Neural crest cell (in vitro differentiated cells): ENCODE measurements around the gene DOCK11. TPM values are rescaled to one million over a fixed set of nuclear protein-coding genes. Genes with fewer than 3 reads are reported as not detected.

Experiments used
- DNase-seq: peaks from one replicate; pipeline ENCODE4 v3.0.0; 2021; ENCODE audit warnings: low read depth, mixed read lengths, low spot score
- H3K27ac Mint-ChIP-seq: one replicate; pipeline ENCODE4 v1.8.0; 2021; ENCODE audit warnings: mild to moderate bottlenecking, mixed read lengths; ENCODE audit not compliant: unreplicated experiment
- H3K27me3 Mint-ChIP-seq: 2 replicates; pipeline ENCODE4 v1.8.0; 2021; ENCODE audit warnings: low read depth, mild to moderate bottlenecking, mixed read lengths
- H3K36me3 Mint-ChIP-seq: 2 replicates; pipeline ENCODE4 v1.8.0; 2021; ENCODE audit warnings: low read depth, mild to moderate bottlenecking, mixed read lengths
- H3K4me1 Mint-ChIP-seq: 2 replicates; pipeline ENCODE4 v1.8.0; 2021; ENCODE audit warnings: mixed read lengths
- H3K4me3 Mint-ChIP-seq: one replicate; pipeline ENCODE4 v1.8.0; 2021; ENCODE audit warnings: mild to moderate bottlenecking, mixed read lengths
- H3K9me3 Mint-ChIP-seq: 2 replicates; pipeline ENCODE4 v1.8.0; 2021; ENCODE audit warnings: mixed read lengths
- total RNA-seq: library from RNA; stranded (reverse); gene quantifications from 2 replicates; pipeline ENCODE4 v1.2.1, GENCODE V29; 2021
- TF ChIP-seq, protein P1 (sequence below): fragments of 200-600 bp; sonication (generic); conservative IDR thresholded peaks from 2 replicates; pipeline ENCODE4 v1.5.0; 2021; ENCODE audit warnings: antibody characterized with exemption, mild to moderate bottlenecking

Gene DOCK11
- total RNA-seq, 1 donor from 2014 or later, result 14.6 TPM

DNA sequence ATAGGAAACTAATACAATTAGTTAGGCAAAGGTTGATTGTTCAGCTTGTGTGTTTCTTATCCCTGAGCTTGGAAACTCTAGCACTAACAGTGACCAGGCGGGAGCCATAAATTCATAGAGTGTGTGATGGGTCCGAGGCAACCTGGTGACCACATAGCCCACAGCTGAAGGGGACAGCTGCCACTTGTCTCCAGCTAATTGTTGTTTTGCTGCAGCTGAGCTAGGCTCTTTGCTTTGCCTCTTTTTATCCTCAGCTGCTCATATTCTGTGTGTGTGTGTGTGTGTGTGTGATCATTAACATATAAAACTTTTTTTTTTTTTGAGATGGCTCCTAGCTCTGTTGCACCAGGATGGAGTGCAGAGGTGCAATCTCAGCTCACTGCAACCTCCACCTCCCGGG, 53.2 kb downstream of the DOCK11 start:
- Mint-ChIP-seq H3K27ac (no peak overlapping the region), H3K27me3 (no peaks in the 10 kb centered on the region), H3K9me3 (no peaks in the 10 kb centered on the region), H3K36me3 (peaks cover 3% of the 10 kb centered on the region), H3K4me3 (no peak overlapping the region), H3K4me1 (no peaks in the 10 kb centered on the region)
- DNase-seq, result no peak
- TF ChIP-seq, protein P1, sequence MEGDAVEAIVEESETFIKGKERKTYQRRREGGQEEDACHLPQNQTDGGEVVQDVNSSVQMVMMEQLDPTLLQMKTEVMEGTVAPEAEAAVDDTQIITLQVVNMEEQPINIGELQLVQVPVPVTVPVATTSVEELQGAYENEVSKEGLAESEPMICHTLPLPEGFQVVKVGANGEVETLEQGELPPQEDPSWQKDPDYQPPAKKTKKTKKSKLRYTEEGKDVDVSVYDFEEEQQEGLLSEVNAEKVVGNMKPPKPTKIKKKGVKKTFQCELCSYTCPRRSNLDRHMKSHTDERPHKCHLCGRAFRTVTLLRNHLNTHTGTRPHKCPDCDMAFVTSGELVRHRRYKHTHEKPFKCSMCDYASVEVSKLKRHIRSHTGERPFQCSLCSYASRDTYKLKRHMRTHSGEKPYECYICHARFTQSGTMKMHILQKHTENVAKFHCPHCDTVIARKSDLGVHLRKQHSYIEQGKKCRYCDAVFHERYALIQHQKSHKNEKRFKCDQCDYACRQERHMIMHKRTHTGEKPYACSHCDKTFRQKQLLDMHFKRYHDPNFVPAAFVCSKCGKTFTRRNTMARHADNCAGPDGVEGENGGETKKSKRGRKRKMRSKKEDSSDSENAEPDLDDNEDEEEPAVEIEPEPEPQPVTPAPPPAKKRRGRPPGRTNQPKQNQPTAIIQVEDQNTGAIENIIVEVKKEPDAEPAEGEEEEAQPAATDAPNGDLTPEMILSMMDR, result no peak

DNA sequence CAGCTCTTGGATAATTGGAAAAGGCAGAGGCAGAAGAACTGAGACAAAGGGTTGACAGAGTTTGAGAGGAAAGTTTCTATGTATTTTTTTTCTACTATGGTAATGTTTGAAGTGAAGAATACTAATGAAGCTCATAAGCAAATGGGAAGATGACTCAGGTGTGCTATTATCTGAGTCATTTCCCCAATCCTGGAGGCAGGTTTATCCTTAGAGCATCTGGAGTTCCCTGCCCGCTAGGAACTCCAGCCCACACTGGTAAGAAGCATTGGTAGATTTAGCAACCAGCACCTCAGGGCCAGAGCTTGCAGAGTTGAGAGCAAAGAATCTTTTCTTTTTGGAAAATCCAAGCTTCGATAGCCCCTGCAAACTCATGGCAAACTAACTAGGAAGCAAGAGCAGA, 55.2 kb downstream of the DOCK11 start:
- Mint-ChIP-seq H3K9me3 (no peaks in the 10 kb centered on the region), H3K4me1 (no peaks in the 10 kb centered on the region), H3K27ac (no peak overlapping the region), H3K27me3 (no peaks in the 10 kb centered on the region), H3K36me3 (peaks cover 2% of the 10 kb centered on the region), H3K4me3 (no peak overlapping the region)
- no peak for DNase-seq
- TF ChIP-seq, protein P1, result no peak

DNA sequence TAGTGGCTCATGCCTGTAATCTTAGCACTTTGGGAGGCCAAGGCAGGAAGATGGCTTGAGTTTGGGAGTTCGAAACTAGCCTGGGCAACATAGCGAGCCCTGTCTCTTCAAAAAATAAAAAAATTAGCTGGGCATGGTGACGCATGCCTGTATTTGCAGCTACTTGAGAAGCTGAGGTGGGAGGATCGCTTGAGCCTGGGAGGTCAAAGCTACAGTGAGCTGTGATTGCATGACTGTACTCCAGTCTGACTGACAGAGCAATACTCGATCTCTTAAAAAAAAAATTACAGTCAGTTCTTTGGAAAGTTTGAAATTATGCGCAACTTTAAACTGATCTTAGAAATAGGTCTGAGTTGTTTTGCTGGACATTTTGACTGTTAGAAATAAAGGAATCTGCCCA, 55.8 kb downstream of the DOCK11 start:
- no peak overlapping the region for H3K4me3 Mint-ChIP-seq
- H3K27ac Mint-ChIP-seq, result no peak overlapping the region
- no peaks in the 10 kb centered on the region for H3K9me3 Mint-ChIP-seq
- peaks cover 2% of the 10 kb centered on the region for H3K36me3 Mint-ChIP-seq
- no peak for DNase-seq
- no peaks in the 10 kb centered on the region for H3K4me1 Mint-ChIP-seq
- H3K27me3 Mint-ChIP-seq, result no peaks in the 10 kb centered on the region
- TF ChIP-seq, protein P1, result no peak

DNA sequence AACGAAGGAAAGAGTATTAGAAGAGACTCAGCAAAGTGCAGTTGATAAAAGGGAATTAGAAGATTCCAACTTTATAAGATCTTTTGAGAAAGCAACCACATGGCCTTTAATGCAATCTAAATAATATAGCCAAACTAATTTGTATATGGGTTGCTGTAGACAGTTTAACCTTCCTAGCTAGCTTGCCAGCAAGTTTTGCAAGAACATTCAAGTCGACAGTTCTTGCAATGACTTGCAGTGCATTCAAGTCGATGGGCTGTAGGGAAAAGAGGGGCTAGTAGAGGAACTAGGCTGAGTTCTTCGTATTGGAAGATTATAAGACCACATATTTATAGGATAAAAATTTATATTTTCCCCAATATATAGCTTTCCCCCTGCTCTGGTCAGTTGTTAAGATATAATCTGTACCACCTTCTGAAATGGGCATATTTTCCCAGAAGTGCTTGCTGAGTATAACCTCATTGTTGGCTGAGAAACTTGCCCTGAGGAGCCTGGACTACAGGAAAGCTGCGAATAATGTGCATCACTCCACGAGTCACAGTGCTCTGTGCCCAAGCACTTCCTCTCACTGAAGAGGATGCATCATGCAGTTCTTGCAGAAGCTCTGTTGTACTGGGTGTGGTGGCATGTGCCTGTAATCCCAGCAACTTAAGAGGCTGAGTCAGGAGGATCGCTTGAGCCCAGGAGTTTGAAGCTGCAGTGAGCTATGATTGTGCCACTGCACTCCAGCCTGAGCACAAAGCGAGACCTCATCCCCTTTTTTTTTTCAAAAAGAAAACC, 56.7 kb downstream of the DOCK11 start:
- no peak overlapping the region for H3K27ac Mint-ChIP-seq
- H3K4me3 Mint-ChIP-seq, result no peak overlapping the region
- H3K27me3 Mint-ChIP-seq, result no peaks in the 10 kb centered on the region
- peaks cover 4% of the 10 kb centered on the region for H3K9me3 Mint-ChIP-seq
- TF ChIP-seq, protein P1, result no peak
- peaks cover 7% of the 10 kb centered on the region for H3K4me1 Mint-ChIP-seq
- peaks cover 9% of the 10 kb centered on the region for H3K36me3 Mint-ChIP-seq
- DNase-seq, result no peak

DNA sequence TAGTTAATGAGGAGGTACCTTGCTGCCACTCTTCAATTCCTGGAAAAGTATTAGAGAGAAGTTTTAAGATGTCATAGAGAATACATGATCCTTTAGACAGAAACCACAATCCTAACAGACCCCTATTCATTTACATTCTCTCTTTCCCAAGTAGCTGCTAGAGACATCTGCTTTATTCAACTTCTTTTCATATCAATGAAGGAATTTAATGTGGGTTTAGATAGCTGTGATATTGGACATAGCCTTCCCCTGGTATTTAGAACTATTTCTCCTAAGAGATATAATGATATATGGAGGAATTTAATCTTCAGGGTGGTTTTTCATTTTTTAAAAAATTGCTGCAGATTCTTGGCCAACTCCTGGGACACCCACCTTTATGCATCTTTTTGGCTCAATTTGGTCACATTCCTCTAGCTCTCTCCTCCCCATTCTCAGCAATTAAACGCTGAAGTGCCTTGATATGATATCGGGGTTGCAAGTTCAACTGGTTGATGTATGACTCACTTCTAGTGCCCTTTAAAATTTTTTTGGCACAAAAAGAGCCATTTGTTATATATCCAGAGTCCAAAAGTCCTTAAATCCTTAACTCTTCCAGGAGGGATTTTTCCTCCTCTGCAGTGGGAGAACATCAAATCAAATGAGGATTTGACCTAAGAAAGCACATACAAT, 57.6 kb downstream of the DOCK11 start:
- TF ChIP-seq, protein P1, result no peak
- Mint-ChIP-seq H3K9me3 (peaks cover 4% of the 10 kb centered on the region), H3K27me3 (no peaks in the 10 kb centered on the region), H3K4me1 (peaks cover 7% of the 10 kb centered on the region), H3K36me3 (peaks cover 9% of the 10 kb centered on the region), H3K4me3 (no peak overlapping the region), H3K27ac (no peak overlapping the region)
- DNase-seq, result no peak
